GM12875 (cell line): ENCODE measurements around the gene CUL3.
A peak's percentile ranks its signal among the peaks of the same experiment; 100 is the strongest.
"Not testable (repeated sequence)": the region's sequence is repeated elsewhere in the genome, so short reads cannot be mapped to it uniquely, and the experiment has no call there.

ENCODE experiments used
- H3K4me3 ChIP-seq: one replicate; pipeline ENCODE4 v1.5.1; 2011; ENCODE audit warnings: low read depth, low read length, control low read depth
- CTCF ChIP-seq: IDR thresholded peaks from 2 replicates; pipeline ENCODE4 v1.5.1; 2011; ENCODE audit warnings: low read depth, mild to moderate bottlenecking, control low read depth, inconsistent platforms, low read length, moderate library complexity, borderline replicate concordance; ENCODE audit not compliant: insufficient read depth

CUL3 gene

GRCh38 chr2:224594840-224595239, 9.7 kb upstream of the CUL3 start:
- no peak overlapping the region for H3K4me3 ChIP-seq
- TF ChIP-seq CTCF = no peak

GRCh38 chr2:224591220-224591619, 6.1 kb upstream of the CUL3 start:
- no peak for TF ChIP-seq CTCF
- no peak overlapping the region for H3K4me3 ChIP-seq

- H3K4me3 ChIP-seq = peak overlapping the region; percentile 69
- no peak for TF ChIP-seq CTCF
Measured at GRCh38 chr2:224586127-224586695, 1.0 kb upstream of the CUL3 start.

- peak overlapping the region; percentile 70 for H3K4me3 ChIP-seq
- no peak for TF ChIP-seq CTCF
Measured at GRCh38 chr2:224584785-224585210, 365 bp downstream of the CUL3 start.

GRCh38 chr2:224584111-224584784, 915 bp downstream of the CUL3 start:
- TF ChIP-seq CTCF = no peak
- H3K4me3 ChIP-seq = peak overlapping the region; percentile 70

- not testable (repeated sequence) for H3K4me3 ChIP-seq
Measured at GRCh38 chr2:224583033-224583432, 2.1 kb downstream of the CUL3 start.

GRCh38 chr2:224580248-224580647, 4.9 kb downstream of the CUL3 start:
- TF ChIP-seq CTCF = no peak
- no peak overlapping the region for H3K4me3 ChIP-seq
